HEK293 (cell line): Measurements from ENCODE around the gene GRK5.

Experiments
- BCL6B ChIP-seq: fragments of 450-650 bp; formaldehyde crosslinking; IDR thresholded peaks from 2 replicates; pipeline ENCODE4 v1.5.1; 2017; ENCODE audit warnings: missing biosample characterization, missing genetic modification characterization
- INSM2 ChIP-seq: fragments of 450-650 bp; formaldehyde crosslinking; IDR thresholded peaks from 2 replicates; pipeline ENCODE4 v1.5.1; 2016; ENCODE audit warnings: missing biosample characterization, missing genetic modification characterization
- KLF7 ChIP-seq: fragments of 450-650 bp; formaldehyde crosslinking; IDR thresholded peaks from 2 replicates; pipeline ENCODE4 v1.5.1; 2016; ENCODE audit warnings: missing biosample characterization, missing genetic modification characterization, borderline replicate concordance
- KLF9 ChIP-seq: fragments of 450-650 bp; formaldehyde crosslinking; IDR thresholded peaks from 2 replicates; pipeline ENCODE4 v1.5.1; 2016; ENCODE audit warnings: missing biosample characterization, missing genetic modification characterization, low read depth
- MEIS1 ChIP-seq: sonication (generic); formaldehyde crosslinking; IDR thresholded peaks from 2 replicates; pipeline ENCODE4 v1.8.1; 2022; ENCODE audit warnings: missing genetic modification reagents, mild to moderate bottlenecking, borderline replicate concordance
- PRDM6 ChIP-seq: fragments of 450-650 bp; formaldehyde crosslinking; IDR thresholded peaks from 2 replicates; pipeline ENCODE4 v1.5.1; 2017; ENCODE audit warnings: missing biosample characterization, missing genetic modification characterization
- REST ChIP-seq: fragments of 450-650 bp; formaldehyde crosslinking; IDR thresholded peaks from 2 replicates; pipeline ENCODE4 v1.5.1; 2016; ENCODE audit warnings: missing biosample characterization, missing genetic modification characterization
- ZBTB11 ChIP-seq: fragments of 450-650 bp; formaldehyde crosslinking; conservative IDR thresholded peaks from 2 replicates; pipeline ENCODE4 v1.5.1; 2016; ENCODE audit warnings: low read depth, missing biosample characterization, missing genetic modification characterization
- ZBTB26 ChIP-seq: fragments of 450-650 bp; formaldehyde crosslinking; optimal IDR thresholded peaks from 2 replicates; pipeline ENCODE3; 2016; ENCODE audit warnings: missing biosample characterization, mild to moderate bottlenecking, missing genetic modification characterization
- ZFP37 ChIP-seq: fragments of 450-650 bp; formaldehyde crosslinking; IDR thresholded peaks from 2 replicates; pipeline ENCODE4 v1.5.1; 2016; ENCODE audit warnings: missing biosample characterization, missing genetic modification characterization
- ZNF221 ChIP-seq: fragments of 450-650 bp; formaldehyde crosslinking; IDR thresholded peaks from 2 replicates; pipeline ENCODE4 v1.5.1; 2017; ENCODE audit warnings: missing biosample characterization, missing genetic modification characterization, borderline replicate concordance
- ZNF223 ChIP-seq: fragments of 450-650 bp; formaldehyde crosslinking; IDR thresholded peaks from 2 replicates; pipeline ENCODE4 v1.5.1; 2016; ENCODE audit warnings: missing biosample characterization, missing genetic modification characterization
- ZNF335 ChIP-seq: fragments of 450-650 bp; formaldehyde crosslinking; conservative IDR thresholded peaks from 2 replicates; pipeline ENCODE4 v1.5.1; 2016; ENCODE audit warnings: missing biosample characterization, missing genetic modification characterization
- ZNF426 ChIP-seq: fragments of 450-650 bp; formaldehyde crosslinking; IDR thresholded peaks from 2 replicates; pipeline ENCODE4 v1.5.1; 2017; ENCODE audit warnings: missing biosample characterization, missing genetic modification characterization, mild to moderate bottlenecking, inconsistent platforms, moderate library complexity
- ZNF488 ChIP-seq: fragments of 450-650 bp; formaldehyde crosslinking; IDR thresholded peaks from 2 replicates; pipeline ENCODE4 v1.5.1; 2016; ENCODE audit warnings: missing biosample characterization, missing genetic modification characterization
- ZNF571 ChIP-seq: fragments of 450-650 bp; formaldehyde crosslinking; IDR thresholded peaks from 2 replicates; pipeline ENCODE4 v1.5.0; 2017; ENCODE audit warnings: missing biosample characterization, missing genetic modification characterization
- ZNF623 ChIP-seq: fragments of 450-650 bp; formaldehyde crosslinking; IDR thresholded peaks from 2 replicates; pipeline ENCODE4 v1.5.1; 2016; ENCODE audit warnings: missing biosample characterization, missing genetic modification characterization
- ZNF645 ChIP-seq: fragments of 450-650 bp; formaldehyde crosslinking; IDR thresholded peaks from 2 replicates; pipeline ENCODE4; 2016; ENCODE audit warnings: missing biosample characterization, missing genetic modification characterization
- ZNF658 ChIP-seq: fragments of 450-650 bp; formaldehyde crosslinking; IDR thresholded peaks from 2 replicates; pipeline ENCODE4; 2016; ENCODE audit warnings: missing biosample characterization, missing genetic modification characterization
- ZNF747 ChIP-seq: fragments of 450-650 bp; formaldehyde crosslinking; IDR thresholded peaks from 2 replicates; pipeline ENCODE4 v1.5.1; 2016; ENCODE audit warnings: missing biosample characterization, missing genetic modification characterization

GRK5 gene

GRCh38 chr10:119207713-119208552, 562 bp downstream of the GRK5 start (continued):
- TF ChIP-seq ZNF223 (tag by site-specific recombination): no peak
- no peak for TF ChIP-seq ZNF221 (tag by site-specific recombination)
- TF ChIP-seq ZNF747 (tag by site-specific recombination): no peak
- TF ChIP-seq ZNF658 (tag by site-specific recombination): no peak
- no peak for TF ChIP-seq ZNF623
- TF ChIP-seq ZNF426 (tag by site-specific recombination): no peak
- TF ChIP-seq ZBTB26 (tag by site-specific recombination): peak; percentile 86
- no peak for TF ChIP-seq PRDM6 (tag by site-specific recombination)
- TF ChIP-seq INSM2 (tag by site-specific recombination): no peak
- TF ChIP-seq ZBTB11: no peak
- no peak for TF ChIP-seq REST
- TF ChIP-seq ZFP37 (tag by site-specific recombination): no peak
- no peak for TF ChIP-seq KLF9 (tag by site-specific recombination)
- no peak for TF ChIP-seq BCL6B (tag by site-specific recombination)
- TF ChIP-seq ZNF645 (tag by site-specific recombination): no peak
- TF ChIP-seq ZNF571 (tag by site-specific recombination): no peak
- TF ChIP-seq KLF7 (tag by site-specific recombination): no peak
- no peak for TF ChIP-seq ZNF488
- no peak for TF ChIP-seq MEIS1 (CRISPR knock-in tag)
- TF ChIP-seq ZNF335 (tag by site-specific recombination): peak; percentile 70
